IMR-90 (cell line): ENCODE results near the gene ENDOU. TPM values are rescaled to one million over a fixed set of nuclear protein-coding genes. Genes with fewer than 3 reads are reported as not detected.

Source experiments
- ATAC-seq: fragments of 200-7000 bp; cut with Tn5 transposase; 2 replicates; pipeline ENCODE4 v1.9.1; 2020; ENCODE audit warnings: low read depth, mild to moderate bottlenecking, moderate library complexity
- BruUV-seq: library from RNA; stranded (reverse); fragments of 400-500 nt; replicated peaks from 2 replicates; lab custom pipeline; 2021; lab: Mats Ljungman, UMichigan
- CTCF ChIA-PET: fragments of 300-600 bp; formaldehyde crosslinking; extraction: SDS; loops from one replicate; lab custom pipeline; 2021; ENCODE audit warnings: antibody characterized with exemption; lab: Yijun Ruan, JAX
- POLR2A ChIA-PET: fragments of 300-600 bp; sonication (Branson Sonifier 250); formaldehyde crosslinking; loops from one replicate; lab custom pipeline; 2022; ENCODE audit warnings: antibody characterized with exemption; ENCODE audit not compliant: unreplicated experiment; lab: Charles Lee
- DNase-seq: peaks from one replicate; pipeline ENCODE4 v3.0.0; 2013
- H2AFZ ChIP-seq: replicated peaks from 2 replicates; pipeline ENCODE3; 2013; ENCODE audit warnings: low read length, mild to moderate bottlenecking; ENCODE audit not compliant: poor library complexity
- H2AK5ac ChIP-seq: 2 replicates; pipeline ENCODE4 v1.6.1; 2013; ENCODE audit warnings: low read depth, low read length, inconsistent platforms
- H2AK9ac ChIP-seq: replicated peaks from 2 replicates; pipeline ENCODE3; 2013; ENCODE audit warnings: mild to moderate bottlenecking, low read depth, low read length, moderate library complexity; ENCODE audit not compliant: poor library complexity
- H2BK120ac ChIP-seq: 2 replicates; pipeline ENCODE4 v1.6.1; 2013; ENCODE audit warnings: low read depth, low read length, inconsistent platforms
- H2BK15ac ChIP-seq: 3 replicates; pipeline ENCODE4 v1.6.1; 2013; ENCODE audit warnings: low read depth, low read length, inconsistent platforms
- H2BK20ac ChIP-seq: 2 replicates; pipeline ENCODE4 v1.6.1; 2013; ENCODE audit warnings: low read depth, mild to moderate bottlenecking, inconsistent platforms, low read length, moderate library complexity
- H2BK5ac ChIP-seq: 2 replicates; pipeline ENCODE4 v1.6.1; 2013; ENCODE audit warnings: mild to moderate bottlenecking, low read depth, low read length, inconsistent platforms; ENCODE audit not compliant: poor library complexity, severe bottlenecking
- H3K14ac ChIP-seq: replicated peaks from 2 replicates; pipeline ENCODE4 v1.6.1; 2013; ENCODE audit warnings: low read depth, low read length, inconsistent platforms
- H3K18ac ChIP-seq: 2 replicates; pipeline ENCODE4 v1.6.1; 2013; ENCODE audit warnings: low read depth, low read length, control low read depth
- H3K23ac ChIP-seq: 2 replicates; pipeline ENCODE4 v1.6.1; 2013; ENCODE audit warnings: low read depth, low read length, inconsistent platforms
- H3K27ac ChIP-seq: 2 replicates; pipeline ENCODE4 v1.5.1; 2013; ENCODE audit warnings: mild to moderate bottlenecking, control low read depth, low read length; ENCODE audit not compliant: insufficient read depth
- H3K27me3 ChIP-seq: 2 replicates; pipeline ENCODE4 v1.6.1; 2013; ENCODE audit warnings: low read length; ENCODE audit not compliant: control insufficient read depth, insufficient read depth
- H3K36me3 ChIP-seq: 2 replicates; pipeline ENCODE4 v1.6.1; 2013; ENCODE audit warnings: low read length, mixed read lengths; ENCODE audit not compliant: control insufficient read depth, insufficient read depth
- H3K4ac ChIP-seq: 2 replicates; pipeline ENCODE4 v1.6.1; 2013; ENCODE audit warnings: low read depth, low read length, inconsistent platforms
- H3K4me1 ChIP-seq: 2 replicates; pipeline ENCODE4 v1.6.1; 2013; ENCODE audit warnings: low read length, mixed read lengths; ENCODE audit not compliant: control insufficient read depth, insufficient read depth
- H3K4me2 ChIP-seq: 2 replicates; pipeline ENCODE4 v1.6.1; 2013; ENCODE audit warnings: low read depth, mild to moderate bottlenecking, control low read depth, low read length, moderate library complexity
- H3K4me3 ChIP-seq: 2 replicates; pipeline ENCODE4 v1.5.1; 2013; ENCODE audit warnings: low read depth, mild to moderate bottlenecking, control low read depth, low read length, moderate library complexity; ENCODE audit not compliant: insufficient read depth
- H3K56ac ChIP-seq: 2 replicates; pipeline ENCODE4 v1.6.1; 2013; ENCODE audit warnings: low read length, inconsistent platforms; ENCODE audit not compliant: insufficient read depth; ENCODE audit errors: extremely low read depth
- H3K79me1 ChIP-seq, 2 experiments: 2 replicates each; pipeline ENCODE4 v1.6.1; 2013; ENCODE audit warnings: low read length in 2 of 2, inconsistent platforms in 1 of 2, low read depth in 1 of 2
- H3K9ac ChIP-seq: 2 replicates; pipeline ENCODE4 v1.6.1; 2013; ENCODE audit warnings: low read depth, low read length, control low read depth
- H3K9me1 ChIP-seq: 2 replicates; pipeline ENCODE4 v1.6.1; 2013; ENCODE audit warnings: low read length, inconsistent platforms; ENCODE audit not compliant: insufficient read depth
- H3K9me3 ChIP-seq: 2 replicates; pipeline ENCODE4 v1.6.1; 2013; ENCODE audit warnings: low read length; ENCODE audit not compliant: control insufficient read depth, insufficient read depth
- H4K20me1 ChIP-seq: 2 replicates; pipeline ENCODE4 v1.6.1; 2013; ENCODE audit warnings: low read length, inconsistent platforms; ENCODE audit not compliant: insufficient read depth
- H4K5ac ChIP-seq: 2 replicates; pipeline ENCODE4 v1.6.1; 2013; ENCODE audit warnings: mild to moderate bottlenecking, low read depth, low read length, control low read depth
- H4K8ac ChIP-seq, 2 experiments: 2 replicates each; pipeline ENCODE4 v1.6.1; 2013; ENCODE audit warnings: low read depth in 2 of 2, low read length in 2 of 2, control low read depth in 1 of 2, inconsistent platforms in 1 of 2
- H4K91ac ChIP-seq: 2 replicates; pipeline ENCODE4 v1.6.1; 2013; ENCODE audit warnings: low read depth, low read length, inconsistent platforms; ENCODE audit not compliant: insufficient read depth
- BHLHE40 ChIP-seq: fragments of 150-350 bp; IDR thresholded peaks from 2 replicates; pipeline ENCODE4 v1.6.1; 2016; ENCODE audit warnings: mild to moderate bottlenecking, low read depth, low read length
- CEBPB ChIP-seq: IDR thresholded peaks from 2 replicates; pipeline ENCODE4 v1.6.1; 2012; ENCODE audit warnings: low read depth, low read length, improper control_type of control experiment
- CHD1 ChIP-seq: IDR thresholded peaks from 2 replicates; pipeline ENCODE4 v1.6.1; 2012; ENCODE audit warnings: low read depth, low read length, improper control_type of control experiment
- MAFK ChIP-seq: IDR thresholded peaks from 2 replicates; pipeline ENCODE4 v1.6.1; 2012; ENCODE audit warnings: low read depth, low read length, improper control_type of control experiment
- MAZ ChIP-seq: IDR thresholded peaks from 2 replicates; pipeline ENCODE4 v1.6.1; 2012; ENCODE audit warnings: low read depth, mild to moderate bottlenecking, low read length, improper control_type of control experiment, moderate library complexity, borderline replicate concordance
- MXI1 ChIP-seq: IDR thresholded peaks from 2 replicates; pipeline ENCODE4 v1.6.1; 2012; ENCODE audit warnings: low read depth, mild to moderate bottlenecking, low read length, moderate library complexity, borderline replicate concordance
- POLR2A ChIP-seq: IDR thresholded peaks from 2 replicates; pipeline ENCODE4 v1.6.1; 2012; ENCODE audit warnings: mild to moderate bottlenecking, low read depth, low read length
- RAD21 ChIP-seq: IDR thresholded peaks from 2 replicates; pipeline ENCODE4 v1.6.1; 2012; ENCODE audit warnings: low read length, improper control_type of control experiment
- RCOR1 ChIP-seq: IDR thresholded peaks from 2 replicates; pipeline ENCODE4 v1.6.1; 2012; ENCODE audit warnings: mild to moderate bottlenecking, low read length, improper control_type of control experiment; ENCODE audit not compliant: insufficient replicate concordance
- RFX5 ChIP-seq: IDR thresholded peaks from 2 replicates; pipeline ENCODE4 v1.8.0; 2012; ENCODE audit warnings: low read depth, mild to moderate bottlenecking, low read length, moderate library complexity
- SMC3 ChIP-seq: fragments of 150-350 bp; IDR thresholded peaks from 2 replicates; pipeline ENCODE4 v1.6.1; 2016; ENCODE audit warnings: low read depth, mild to moderate bottlenecking, antibody characterized with exemption, low read length, moderate library complexity
- WGBS, 2 experiments: methylation state at CpG; one replicate each; pipeline versions ENCODE4 v1.1.5 to v1.1.7; 2013; ENCODE audit warnings: missing lambda C conversion rate in 2 of 2; ENCODE audit not compliant: insufficient read length in 1 of 2; ENCODE audit errors: extremely low coverage in 2 of 2; 5-methylcytosine and 5-hydroxymethylcytosine counted together
- dilution Hi-C: fragments of 300-500 bp; cut with HindIII; formaldehyde crosslinking; loops from one replicate; pipeline ENCODE4 v1.14.3; 2018; ENCODE audit warnings: low sequenced_read_pairs; ENCODE audit not compliant: unreplicated experiment
- in situ Hi-C: fragments of 300-500 bp; cut with MboI; formaldehyde crosslinking; loops from 3 replicates; pipeline ENCODE4 v1.14.3; 2019; ENCODE audit warnings: low sequenced_read_pairs, inconsistent platforms, mixed read lengths
- intact Hi-C: fragments of 100-400 bp; cut with micrococcal nuclease; formaldehyde crosslinking; loops from 2 replicates; pipeline ENCODE4 v1.10.0; 2022
- polyA plus RNA-seq, 3 experiments: library from polyadenylated mRNA; depleted of rRNA; stranded (reverse); fragments of >200 nt; gene quantifications; 2 replicates each; pipeline ENCODE4 v1.2.3, GENCODE V29; 2012; ENCODE audit warnings: low replicate concordance in 1 of 3
- total RNA-seq: library from RNA; depleted of rRNA; stranded (reverse); fragments of >200 nt; gene quantifications from 2 replicates; pipeline ENCODE4 v1.2.3, GENCODE V29; 2012
- TF ChIP-seq, protein P1 (sequence below): fragments of 150-350 bp; IDR thresholded peaks from 2 replicates; pipeline ENCODE4 v1.6.1; 2017; ENCODE audit warnings: mild to moderate bottlenecking, antibody characterized with exemption, low read length, low read depth
- TF ChIP-seq, protein P2 (sequence below): fragments of 150-350 bp; IDR thresholded peaks from 2 replicates; pipeline ENCODE4 v1.6.1; 2016; ENCODE audit warnings: low read depth, mild to moderate bottlenecking, low read length, moderate library complexity, borderline replicate concordance
- TF ChIP-seq, protein P3 (sequence below): conservative IDR thresholded peaks from 2 replicates; pipeline ENCODE4 v1.5.1; 2012; ENCODE audit warnings: mild to moderate bottlenecking, low read depth, low read length, improper control_type of control experiment

The ENDOU gene
- total and polyA plus RNA-seq, 2 of the 4 experiments (the other 2 are of a cell fraction), result under 0.01 to 0.09 TPM

DNA sequence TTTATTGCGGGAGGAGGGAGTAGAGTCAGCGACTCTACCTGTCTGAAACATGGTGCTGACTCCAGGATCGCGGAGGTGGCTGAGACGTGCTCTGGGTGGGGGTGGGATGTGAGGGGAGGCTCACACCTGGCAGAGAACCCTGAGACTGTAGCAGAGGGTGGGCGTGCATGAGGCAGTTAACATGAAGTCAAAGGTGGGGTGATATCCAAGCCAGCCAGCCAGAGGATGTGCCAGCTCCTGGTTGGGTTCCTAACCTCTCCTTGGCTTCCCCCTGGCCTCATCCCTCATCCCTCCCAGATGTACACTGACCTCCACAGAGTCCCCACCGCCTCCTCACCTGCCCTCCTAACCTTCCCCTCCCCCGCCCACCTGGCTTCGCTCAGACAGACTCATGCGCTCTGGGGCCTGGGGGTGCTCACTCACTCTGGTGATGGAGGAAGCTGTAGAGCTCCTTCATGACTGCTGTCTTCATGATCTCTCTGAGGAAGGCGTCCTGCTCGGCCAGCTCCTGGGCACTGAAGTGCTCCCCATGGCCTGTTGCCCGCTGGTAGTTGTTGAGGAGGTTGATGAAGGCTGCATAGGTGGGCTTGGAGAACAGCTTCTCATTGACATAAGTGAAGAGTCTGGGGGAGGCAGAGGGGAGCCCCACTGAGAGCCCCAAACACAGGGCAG, 9.3 kb downstream of the ENDOU start:
- WGBS, 2 experiments, result 93% methylated on average over 3 of the region's 13 CpGs; no CpG with 5 or more reads in 1 of the 2 experiments
- H2AK9ac ChIP-seq, result peak overlapping the region; percentile 67
- H2AK5ac ChIP-seq, result peak overlapping the region; percentile 60; the same call in 1 of the 2 replicates
- dilution Hi-C loops (no loop called here), in situ Hi-C loops (no loop called here), intact Hi-C loops (loop anchor here (1.0 to 10.0 kb wide), 5 partner anchors 51 to 449 kb away; partner anchors contain the start of gene TMEM106C)
- H3K9me3 ChIP-seq, result no peaks in the 10 kb centered on the region
- no peak overlapping the region for H3K23ac ChIP-seq
- H3K9me1 ChIP-seq, result no peaks in the 10 kb centered on the region
- H4K8ac ChIP-seq, result 0 out of 4 replicates have a peak overlapping the region, but pooled peaks of 1 of the 2 experiments have one; percentile 31
- no peak overlapping the region for H4K5ac ChIP-seq
- no peak overlapping the region for H3K56ac ChIP-seq
- DNase-seq (no peak), ATAC-seq (no peak)
- H2BK20ac ChIP-seq, result no peak overlapping the region
- peaks cover 8% of the 10 kb centered on the region for H3K4me1 ChIP-seq
- H4K91ac ChIP-seq, result no peak overlapping the region
- BruUV-seq, result no TSS peak
- no peak overlapping the region; the same call in 1 of the 2 replicates for H3K4ac ChIP-seq
- TF ChIP-seq RCOR1 (no peak), RAD21 (no peak), RFX5 (no peak), SMC3 (no peak), MAFK (no peak), MAZ (no peak), CHD1 (no peak), POLR2A (no peak), MXI1 (no peak), BHLHE40 (no peak), CEBPB (no peak)
- TF ChIP-seq, protein P1, sequence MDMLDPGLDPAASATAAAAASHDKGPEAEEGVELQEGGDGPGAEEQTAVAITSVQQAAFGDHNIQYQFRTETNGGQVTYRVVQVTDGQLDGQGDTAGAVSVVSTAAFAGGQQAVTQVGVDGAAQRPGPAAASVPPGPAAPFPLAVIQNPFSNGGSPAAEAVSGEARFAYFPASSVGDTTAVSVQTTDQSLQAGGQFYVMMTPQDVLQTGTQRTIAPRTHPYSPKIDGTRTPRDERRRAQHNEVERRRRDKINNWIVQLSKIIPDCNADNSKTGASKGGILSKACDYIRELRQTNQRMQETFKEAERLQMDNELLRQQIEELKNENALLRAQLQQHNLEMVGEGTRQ, result no peak
- TF ChIP-seq, protein P2, sequence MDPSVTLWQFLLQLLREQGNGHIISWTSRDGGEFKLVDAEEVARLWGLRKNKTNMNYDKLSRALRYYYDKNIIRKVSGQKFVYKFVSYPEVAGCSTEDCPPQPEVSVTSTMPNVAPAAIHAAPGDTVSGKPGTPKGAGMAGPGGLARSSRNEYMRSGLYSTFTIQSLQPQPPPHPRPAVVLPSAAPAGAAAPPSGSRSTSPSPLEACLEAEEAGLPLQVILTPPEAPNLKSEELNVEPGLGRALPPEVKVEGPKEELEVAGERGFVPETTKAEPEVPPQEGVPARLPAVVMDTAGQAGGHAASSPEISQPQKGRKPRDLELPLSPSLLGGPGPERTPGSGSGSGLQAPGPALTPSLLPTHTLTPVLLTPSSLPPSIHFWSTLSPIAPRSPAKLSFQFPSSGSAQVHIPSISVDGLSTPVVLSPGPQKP, result no peak
- TF ChIP-seq, protein P3, sequence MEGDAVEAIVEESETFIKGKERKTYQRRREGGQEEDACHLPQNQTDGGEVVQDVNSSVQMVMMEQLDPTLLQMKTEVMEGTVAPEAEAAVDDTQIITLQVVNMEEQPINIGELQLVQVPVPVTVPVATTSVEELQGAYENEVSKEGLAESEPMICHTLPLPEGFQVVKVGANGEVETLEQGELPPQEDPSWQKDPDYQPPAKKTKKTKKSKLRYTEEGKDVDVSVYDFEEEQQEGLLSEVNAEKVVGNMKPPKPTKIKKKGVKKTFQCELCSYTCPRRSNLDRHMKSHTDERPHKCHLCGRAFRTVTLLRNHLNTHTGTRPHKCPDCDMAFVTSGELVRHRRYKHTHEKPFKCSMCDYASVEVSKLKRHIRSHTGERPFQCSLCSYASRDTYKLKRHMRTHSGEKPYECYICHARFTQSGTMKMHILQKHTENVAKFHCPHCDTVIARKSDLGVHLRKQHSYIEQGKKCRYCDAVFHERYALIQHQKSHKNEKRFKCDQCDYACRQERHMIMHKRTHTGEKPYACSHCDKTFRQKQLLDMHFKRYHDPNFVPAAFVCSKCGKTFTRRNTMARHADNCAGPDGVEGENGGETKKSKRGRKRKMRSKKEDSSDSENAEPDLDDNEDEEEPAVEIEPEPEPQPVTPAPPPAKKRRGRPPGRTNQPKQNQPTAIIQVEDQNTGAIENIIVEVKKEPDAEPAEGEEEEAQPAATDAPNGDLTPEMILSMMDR, result no peak
- peak overlapping the region; percentile 3 for H2AFZ ChIP-seq
- H3K4me3 ChIP-seq, result no peak overlapping the region
- CTCF ChIA-PET, result interaction anchor here (0.6 to 2.1 kb wide), 11 partner anchors 10 to 189 kb away, joined by 3 to 7 read pairs (median 5); partner anchors contain the start of genes ENDOU, RAPGEF3, RPAP3 and VDR
- POLR2A ChIA-PET, result interaction anchor here (0.5 kb wide), 1 partner anchor 13 kb away, joined by 8 read pairs; no protein-coding TSS in a partner anchor
- no peak overlapping the region for H2BK120ac ChIP-seq
- H3K27me3 ChIP-seq, result no peaks in the 10 kb centered on the region
- no peaks in the 10 kb centered on the region for H3K36me3 ChIP-seq
- H3K18ac ChIP-seq, result no peak overlapping the region
- H3K9ac ChIP-seq, result no peak overlapping the region
- no peak overlapping the region for H3K27ac ChIP-seq
- no peak overlapping the region for H2BK5ac ChIP-seq
- no peaks in the 10 kb centered on the region for H4K20me1 ChIP-seq
- H2BK15ac ChIP-seq, result no peak overlapping the region
- no peak overlapping the region; the same call in 1 of the 2 replicates for H3K4me2 ChIP-seq
- no peaks in the 10 kb centered on the region for H3K79me1 ChIP-seq
- H3K14ac ChIP-seq, result no peak overlapping the region
